Skeletal muscle satellite cell (primary cell): ENCODE results near the gene SIRT4. TPM values are rescaled to one million over a fixed set of nuclear protein-coding genes. Genes with fewer than 3 reads are reported as not detected.

Experiments used
- H3K27me3 ChIP-seq: 2 replicates; pipeline ENCODE4 v1.7.0; 2013; ENCODE audit warnings: low read length; ENCODE audit not compliant: control insufficient read depth, insufficient read depth
- H3K36me3 ChIP-seq: 2 replicates; pipeline ENCODE4 v1.7.0; 2013; ENCODE audit warnings: mild to moderate bottlenecking, control low read depth, low read length; ENCODE audit not compliant: insufficient read depth
- H3K4me1 ChIP-seq: 2 replicates; pipeline ENCODE4 v1.7.0; 2013; ENCODE audit warnings: low read length; ENCODE audit not compliant: control insufficient read depth, insufficient read depth
- H3K4me2 ChIP-seq: 2 replicates; pipeline ENCODE4 v1.7.0; 2013; ENCODE audit warnings: mild to moderate bottlenecking, low read length
- H3K4me3 ChIP-seq: 2 replicates; pipeline ENCODE4 v1.7.0; 2013; ENCODE audit warnings: low read length
- H3K9ac ChIP-seq: 2 replicates; pipeline ENCODE4 v1.7.0; 2013; ENCODE audit warnings: mild to moderate bottlenecking, low read depth, low read length, moderate library complexity
- H3K9me3 ChIP-seq: replicated peaks from 2 replicates; pipeline ENCODE4 v1.7.0; 2013; ENCODE audit warnings: mild to moderate bottlenecking, control low read depth, low read length
- small RNA-seq: library from RNA; depleted of rRNA; stranded (forward); fragments of <200 nt; gene quantifications from one replicate; pipeline ENCODE3, GENCODE V24; 2012

The SIRT4 gene

GRCh38 chr12:120359128-120359527 is 57.0 kb downstream of the SIRT4 start:
- Histone ChIP-seq H3K4me3 (no peak overlapping the region), H3K36me3 (no peaks in the 10 kb centered on the region), H3K27me3 (peaks cover 31% of the 10 kb centered on the region), H3K4me2 (no peak overlapping the region), H3K9me3 (no peaks in the 10 kb centered on the region), H3K9ac (no peak overlapping the region), H3K4me1 (peaks cover 8% of the 10 kb centered on the region)

DNA sequence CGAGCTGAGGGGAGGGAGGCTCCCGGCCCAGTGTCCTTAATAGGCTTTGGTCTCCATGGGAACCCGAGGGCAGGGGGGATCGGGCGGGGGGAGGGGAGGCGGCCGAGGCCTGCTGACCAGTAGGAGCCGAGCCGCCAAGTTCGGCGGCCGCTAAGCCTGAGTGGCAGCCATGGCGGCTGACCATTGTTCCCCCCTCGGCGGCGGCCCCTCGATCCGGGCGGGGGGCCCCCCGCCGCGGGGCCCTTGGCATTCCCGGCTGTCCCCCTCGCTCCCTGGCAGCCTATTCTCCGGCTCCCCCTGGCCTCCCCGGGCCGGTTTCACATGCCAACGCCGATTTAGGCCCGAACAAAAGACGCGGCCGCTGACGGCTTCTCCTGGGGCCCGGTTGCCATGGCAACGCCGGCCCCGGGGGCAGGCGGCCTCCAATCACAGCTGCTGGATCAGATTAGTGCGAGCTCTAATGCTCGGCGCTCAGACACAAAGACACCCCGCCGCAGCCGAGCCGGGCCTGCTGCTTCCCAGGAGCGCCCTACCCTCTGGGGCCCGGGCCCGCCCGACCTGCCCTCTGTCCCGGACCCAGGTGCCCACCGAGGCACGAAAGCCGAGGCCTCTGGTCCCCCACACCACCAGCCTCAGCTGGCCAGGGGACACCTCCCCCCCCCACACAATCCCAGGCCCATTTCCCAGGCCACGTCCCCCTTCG is 59.5 kb downstream of the SIRT4 start:
- no peaks in the 10 kb centered on the region for H3K36me3 ChIP-seq
- H3K4me1 ChIP-seq, result peaks cover 7% of the 10 kb centered on the region
- H3K4me3 ChIP-seq, result peak overlapping the region; percentile 61
- H3K9me3 ChIP-seq, result no peaks in the 10 kb centered on the region
- H3K4me2 ChIP-seq, result peak overlapping the region; percentile 79
- peaks cover 49% of the 10 kb centered on the region for H3K27me3 ChIP-seq
- H3K9ac ChIP-seq, result peak overlapping the region; percentile 63

Small RNA genes lying within 50 kb of the gene (small RNA-seq; reads per million reads assigned to genes)
- gene RNU4-1 (280 reads per million, percentile 98 among the genes with 10 or more reads in this experiment), gene RNU4-2 (638 reads per million, percentile 99 among the genes with 10 or more reads in this experiment), gene RNU6-1088P (not detected)
